GM12872 (cell line): Measurements from ENCODE around the gene RAPGEF1.

ENCODE experiments used
- TF ChIP-seq, protein P1 (sequence below): IDR thresholded peaks from 3 replicates; pipeline ENCODE4 v1.5.1; 2011; ENCODE audit warnings: low read depth, mild to moderate bottlenecking, low read length, moderate library complexity; ENCODE audit not compliant: insufficient read depth

Gene RAPGEF1

DNA sequence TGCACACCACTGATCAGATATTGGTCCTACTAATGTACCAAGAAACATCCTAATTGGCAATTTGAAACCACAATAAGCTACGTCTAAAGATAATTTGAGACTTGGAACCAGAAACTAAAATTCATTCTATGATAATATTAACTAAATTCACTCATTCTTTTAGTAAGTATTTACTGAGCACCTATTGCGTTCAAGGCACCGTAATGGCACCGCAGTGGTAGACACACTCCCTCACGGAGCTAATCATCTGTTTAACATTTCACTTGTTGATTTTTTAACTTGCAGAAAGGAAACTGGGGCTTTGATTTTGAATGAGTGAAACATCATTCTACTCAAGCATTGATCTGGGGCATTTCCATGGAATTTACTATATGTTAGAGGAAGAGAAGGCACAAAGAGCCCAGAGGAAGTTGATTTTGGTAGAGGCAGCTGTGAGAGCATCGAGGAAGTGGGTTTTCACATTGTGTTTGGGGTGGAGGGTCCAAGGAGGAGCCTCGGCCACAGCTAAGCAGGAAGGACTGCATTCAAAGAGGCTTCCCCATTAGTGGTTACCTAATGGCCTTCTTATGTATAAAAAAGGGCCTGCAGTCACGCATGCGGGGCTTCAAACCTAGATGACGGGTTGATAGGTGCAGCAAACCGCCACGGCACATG is 7.1 kb downstream of the RAPGEF1 start:
- TF ChIP-seq, protein P1, sequence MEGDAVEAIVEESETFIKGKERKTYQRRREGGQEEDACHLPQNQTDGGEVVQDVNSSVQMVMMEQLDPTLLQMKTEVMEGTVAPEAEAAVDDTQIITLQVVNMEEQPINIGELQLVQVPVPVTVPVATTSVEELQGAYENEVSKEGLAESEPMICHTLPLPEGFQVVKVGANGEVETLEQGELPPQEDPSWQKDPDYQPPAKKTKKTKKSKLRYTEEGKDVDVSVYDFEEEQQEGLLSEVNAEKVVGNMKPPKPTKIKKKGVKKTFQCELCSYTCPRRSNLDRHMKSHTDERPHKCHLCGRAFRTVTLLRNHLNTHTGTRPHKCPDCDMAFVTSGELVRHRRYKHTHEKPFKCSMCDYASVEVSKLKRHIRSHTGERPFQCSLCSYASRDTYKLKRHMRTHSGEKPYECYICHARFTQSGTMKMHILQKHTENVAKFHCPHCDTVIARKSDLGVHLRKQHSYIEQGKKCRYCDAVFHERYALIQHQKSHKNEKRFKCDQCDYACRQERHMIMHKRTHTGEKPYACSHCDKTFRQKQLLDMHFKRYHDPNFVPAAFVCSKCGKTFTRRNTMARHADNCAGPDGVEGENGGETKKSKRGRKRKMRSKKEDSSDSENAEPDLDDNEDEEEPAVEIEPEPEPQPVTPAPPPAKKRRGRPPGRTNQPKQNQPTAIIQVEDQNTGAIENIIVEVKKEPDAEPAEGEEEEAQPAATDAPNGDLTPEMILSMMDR: no peak

DNA sequence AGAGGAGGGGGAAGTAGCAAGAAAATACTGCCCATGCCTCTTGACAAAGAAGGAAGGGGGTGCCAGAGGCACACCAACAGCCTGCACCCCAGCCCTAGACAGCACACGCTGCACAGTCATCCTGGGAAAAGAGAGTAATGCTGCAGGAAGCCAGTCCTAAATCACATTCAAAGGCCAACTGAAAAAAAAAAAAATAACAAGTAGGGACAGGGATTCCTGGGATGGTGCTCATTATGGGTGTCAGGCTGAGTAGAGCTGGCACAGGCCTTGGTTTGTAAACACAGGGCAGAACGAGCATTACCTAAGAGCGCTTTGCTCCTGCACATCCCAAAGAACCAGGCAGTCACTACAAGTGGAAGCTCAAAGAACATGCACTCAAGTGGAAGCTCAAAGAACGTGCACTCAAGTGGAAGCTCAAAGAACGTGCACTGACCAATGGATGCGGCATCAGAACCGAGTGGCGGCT is 7.8 kb downstream of the RAPGEF1 start:
- TF ChIP-seq, protein P1: no peak

DNA sequence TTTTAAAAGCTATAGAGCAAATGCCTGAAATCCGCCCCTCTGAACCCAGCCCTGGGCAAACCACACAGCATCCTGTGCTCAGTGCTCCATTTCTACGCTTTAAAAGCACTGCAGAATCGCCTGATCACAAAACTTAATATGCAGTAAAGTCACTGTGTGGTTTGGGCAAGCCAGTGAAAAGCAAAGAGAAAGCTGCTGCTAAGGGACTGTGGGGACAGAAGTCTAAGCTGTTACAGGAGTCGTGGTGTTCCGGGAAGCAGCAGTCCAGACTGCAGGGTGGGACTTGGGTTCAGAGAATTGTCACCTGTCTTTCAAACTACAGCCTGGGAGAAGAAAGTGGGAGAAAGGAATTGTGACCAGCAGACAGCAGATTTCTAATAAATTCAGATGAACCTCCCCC is 8.2 kb downstream of the RAPGEF1 start:
- TF ChIP-seq, protein P1: no peak

DNA sequence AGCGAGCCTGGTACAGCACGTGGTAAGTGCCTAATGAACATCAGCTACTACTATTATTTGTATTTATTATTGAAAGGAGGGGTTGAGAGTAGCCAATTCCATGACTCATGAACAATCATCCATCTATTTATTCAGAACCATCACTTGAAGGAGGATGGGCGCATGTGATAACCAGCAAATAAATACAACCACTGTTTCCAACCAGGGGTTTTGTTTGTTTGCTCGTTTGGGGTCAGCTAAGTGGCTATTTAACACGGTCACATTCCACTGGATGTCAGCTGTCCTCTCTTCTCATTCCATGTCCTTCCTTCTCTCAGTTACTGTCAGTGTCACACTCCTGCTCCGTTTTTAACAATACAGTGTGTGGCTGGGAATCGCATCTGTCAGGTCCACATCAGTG is 8.6 kb downstream of the RAPGEF1 start:
- TF ChIP-seq, protein P1: no peak

DNA sequence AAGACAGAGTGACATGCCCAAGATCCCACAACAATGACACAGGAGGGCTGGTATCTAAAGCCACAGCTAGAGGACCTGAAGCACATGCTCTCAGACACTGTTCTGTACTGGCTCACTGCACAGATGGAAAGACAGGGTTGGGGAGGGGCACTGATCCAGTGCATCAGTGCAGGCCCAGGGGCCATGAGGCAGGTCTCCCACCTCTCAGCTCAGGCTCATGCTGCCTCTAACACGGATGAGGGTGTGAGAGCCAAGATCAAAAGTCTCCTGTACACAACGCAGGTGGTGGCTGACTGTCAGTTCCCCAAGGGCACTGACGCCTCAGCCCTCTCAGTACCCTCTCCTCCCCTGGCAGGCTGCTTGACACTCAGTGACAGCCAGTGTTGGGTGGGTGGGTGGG is 10.9 kb downstream of the RAPGEF1 start:
- TF ChIP-seq, protein P1: no peak

DNA sequence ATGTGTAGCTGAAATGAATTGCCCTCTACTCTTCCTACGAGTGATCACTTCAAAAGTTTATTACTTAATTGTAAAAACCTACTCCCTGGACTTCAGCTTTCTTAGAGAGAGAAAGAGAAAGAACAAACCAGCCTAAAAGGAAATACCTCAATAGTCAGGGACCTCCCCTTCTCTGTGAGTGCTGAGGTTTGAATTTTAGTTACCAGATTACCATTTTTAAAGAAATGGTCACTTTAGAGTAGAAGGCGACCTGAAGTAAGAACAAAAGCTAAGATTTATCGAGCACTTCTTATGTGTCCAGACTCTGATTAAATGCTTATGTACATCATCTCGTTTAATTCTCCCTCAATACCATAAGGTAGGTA is 11.3 kb downstream of the RAPGEF1 start:
- TF ChIP-seq, protein P1: no peak

DNA sequence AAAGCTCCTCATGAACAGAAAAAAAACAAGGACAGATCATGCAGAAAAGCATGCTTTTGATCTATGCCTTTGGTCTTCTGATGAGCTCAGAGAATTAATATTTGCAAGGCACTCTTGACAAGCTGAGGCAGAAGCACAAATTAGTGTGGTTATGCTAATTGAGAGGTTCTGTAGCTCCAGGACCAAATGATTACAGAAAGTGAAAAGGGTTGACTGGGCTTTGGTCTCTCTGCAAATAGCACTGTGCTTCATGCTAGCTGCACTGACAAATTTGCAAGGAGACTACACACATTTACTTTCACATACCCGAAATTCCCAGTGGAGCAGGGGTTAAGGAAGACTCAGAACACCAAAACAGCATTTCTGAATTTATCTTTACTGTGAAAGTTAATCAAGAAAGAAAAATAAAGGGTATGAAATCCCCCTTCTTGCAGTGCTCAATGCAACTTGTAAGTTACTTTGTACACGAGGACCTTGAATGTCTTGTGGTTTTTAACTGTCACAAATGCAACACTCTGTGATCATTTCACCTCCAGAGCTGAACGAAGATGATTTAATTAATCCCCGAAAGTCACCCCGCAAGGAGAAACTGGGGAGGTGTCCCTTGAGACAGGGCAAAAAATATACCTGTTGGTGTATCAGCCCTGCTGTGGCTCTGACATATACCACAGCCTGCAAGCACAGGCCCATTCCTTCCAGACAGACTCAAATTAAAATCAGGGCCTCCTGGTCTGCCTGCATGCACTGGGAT is 11.9 kb downstream of the RAPGEF1 start:
- TF ChIP-seq, protein P1: no peak
